Gastrocnemius medialis (tissue), 4 donors: ENCODE results near the gene ZFP92.
A peak's percentile ranks its signal among the peaks of the same experiment; 100 is the strongest.

ENCODE experiments used
- CTCF ChIP-seq, 5 experiments: fragments of 450-650 bp in 3 of 5; fragments of 200-600 bp in 2 of 5; sonication (generic) in 2 of 5; IDR thresholded peaks in 4 of 5; conservative IDR thresholded peaks in 1 of 5; 1 replicate in 4 of 5; 2 replicates in 1 of 5; pipeline ENCODE4 v1.5.1; 2016 to 2019; ENCODE audit warnings: antibody characterized with exemption in 5 of 5, mild to moderate bottlenecking in 3 of 5, moderate library complexity in 3 of 5
- POLR2A ChIP-seq, 2 donors: fragments of 450-650 bp; IDR thresholded peaks; one replicate each; pipeline ENCODE4 v1.6.1; 2017; ENCODE audit warnings: antibody characterized with exemption in 2 of 2, mild to moderate bottlenecking in 2 of 2, moderate library complexity in 2 of 2

- TF ChIP-seq CTCF (IDR thresholded peaks at IDR 0.05 in 4 of 5, conservative IDR thresholded peaks at IDR 0.05 in 1 of 5) (peak; percentile 9 to 50 (median 40)), POLR2A (IDR thresholded peaks at IDR 0.05) (no peak)
Observed at GRCh38 chrX:153400146-153401132, 10.8 kb upstream of the ZFP92 start.
